Measurements from ENCODE around the gene L3HYPDH. TPM values are rescaled to one million over a fixed set of nuclear protein-coding genes. Genes with fewer than 3 reads are reported as not detected.

Gene L3HYPDH
- total RNA-seq, 2 donors from 2014 or later, result 8.6 to 10.9 TPM

- Mint-ChIP-seq H3K27me3 (ENCODE audit: low read depth) (no peaks in the 10 kb centered on the region), H3K4me1 (ENCODE audit: low read depth) (peaks cover 20% of the 10 kb centered on the region), H3K36me3 (ENCODE audit: insufficient read depth in 2 of 2) (peaks cover 17 to 26% of the 10 kb centered on the region in 2 donors), H3K4me3 (no peak overlapping the region), H3K27ac (no peak overlapping the region), H3K9me3 (no peaks in the 10 kb centered on the region)
- DNase-seq (no peak), ATAC-seq (replicated peaks in 1 of 2) (no peak)
Measured at GRCh38 chr14:59492384-59492783, 8.2 kb upstream of the L3HYPDH start.

- Mint-ChIP-seq H3K27me3 (ENCODE audit: low read depth) (no peaks in the 10 kb centered on the region), H3K27ac (no peak overlapping the region), H3K4me3 (no peak overlapping the region), H3K4me1 (ENCODE audit: low read depth) (peaks cover 32% of the 10 kb centered on the region), H3K9me3 (no peaks in the 10 kb centered on the region), H3K36me3 (ENCODE audit: insufficient read depth in 2 of 2) (peaks cover 17 to 26% of the 10 kb centered on the region in 2 donors)
- DNase-seq, result no peak
- no peak for ATAC-seq (replicated peaks in 1 of 2)
Measured at GRCh38 chr14:59490756-59491155, 6.5 kb upstream of the L3HYPDH start.

GRCh38 chr14:59484639-59485175 is 499 bp upstream of the L3HYPDH start:
- DNase-seq, result no peak
- H3K36me3 Mint-ChIP-seq (ENCODE audit: insufficient read depth in 2 of 2), result peaks cover 7 to 9% of the 10 kb centered on the region in 2 donors
- peaks cover 63% of the 10 kb centered on the region for H3K4me1 Mint-ChIP-seq (ENCODE audit: low read depth)
- H3K27ac Mint-ChIP-seq, result peak overlapping the region; percentile 92
- peak; percentile 66 to 69 for ATAC-seq (replicated peaks in 1 of 2)
- no peaks in the 10 kb centered on the region for H3K9me3 Mint-ChIP-seq
- H3K4me3 Mint-ChIP-seq, result peak overlapping the region; percentile 90 to 97
- H3K27me3 Mint-ChIP-seq (ENCODE audit: low read depth), result no peaks in the 10 kb centered on the region

- peak overlapping the region; percentile 70 for H3K27ac Mint-ChIP-seq
- peak overlapping the region; percentile 90 to 97 for H3K4me3 Mint-ChIP-seq
- peaks cover 0 to 3% of the 10 kb centered on the region in 2 donors for H3K36me3 Mint-ChIP-seq (ENCODE audit: insufficient read depth in 2 of 2)
- no peaks in the 10 kb centered on the region for H3K9me3 Mint-ChIP-seq
- DNase-seq (no peak), ATAC-seq (replicated peaks in 1 of 2) (no peak)
- peaks cover 56% of the 10 kb centered on the region for H3K4me1 Mint-ChIP-seq (ENCODE audit: low read depth)
- no peaks in the 10 kb centered on the region for H3K27me3 Mint-ChIP-seq (ENCODE audit: low read depth)
Measured at GRCh38 chr14:59483363-59483762, 845 bp downstream of the L3HYPDH start.

- H3K9me3 Mint-ChIP-seq, result no peaks in the 10 kb centered on the region
- no peaks in the 10 kb centered on the region for H3K27me3 Mint-ChIP-seq (ENCODE audit: low read depth)
- peak overlapping the region; percentile 90 to 97 for H3K4me3 Mint-ChIP-seq
- DNase-seq (no peak), ATAC-seq (replicated peaks in 1 of 2) (no peak)
- peak overlapping the region; percentile 70 for H3K27ac Mint-ChIP-seq
- H3K36me3 Mint-ChIP-seq (ENCODE audit: insufficient read depth in 2 of 2), result peaks cover 0 to 3% of the 10 kb centered on the region in 2 donors
- H3K4me1 Mint-ChIP-seq (ENCODE audit: low read depth), result peaks cover 56% of the 10 kb centered on the region
Measured at GRCh38 chr14:59482541-59483331, 1.5 kb downstream of the L3HYPDH start.

- Mint-ChIP-seq H3K4me3 (peak overlapping the region; percentile 29 to 97), H3K27ac (peak overlapping the region; percentile 34), H3K27me3 (ENCODE audit: low read depth) (no peaks in the 10 kb centered on the region), H3K36me3 (ENCODE audit: insufficient read depth in 2 of 2) (peaks cover 0 to 3% of the 10 kb centered on the region in 2 donors), H3K9me3 (no peaks in the 10 kb centered on the region), H3K4me1 (ENCODE audit: low read depth) (peaks cover 61% of the 10 kb centered on the region)
- ATAC-seq (replicated peaks in 1 of 2) (no peak), DNase-seq (no peak)
Measured at GRCh38 chr14:59481871-59482540, 2.2 kb downstream of the L3HYPDH start.

GRCh38 chr14:59481407-59481806 is 2.8 kb downstream of the L3HYPDH start:
- H3K4me3 Mint-ChIP-seq, result peak overlapping the region in 1 of 2 donors; percentile 54
- peak overlapping the region; percentile 71 for H3K27ac Mint-ChIP-seq
- no peaks in the 10 kb centered on the region for H3K9me3 Mint-ChIP-seq
- H3K27me3 Mint-ChIP-seq (ENCODE audit: low read depth), result no peaks in the 10 kb centered on the region
- H3K36me3 Mint-ChIP-seq (ENCODE audit: insufficient read depth in 2 of 2), result peaks cover 0 to 3% of the 10 kb centered on the region in 2 donors
- no peak for ATAC-seq (replicated peaks in 1 of 2)
- H3K4me1 Mint-ChIP-seq (ENCODE audit: low read depth), result peaks cover 58% of the 10 kb centered on the region
- no peak for DNase-seq

- Mint-ChIP-seq H3K4me3 (peak overlapping the region; percentile 14 to 33), H3K4me1 (ENCODE audit: low read depth) (peaks cover 45% of the 10 kb centered on the region), H3K9me3 (no peaks in the 10 kb centered on the region), H3K36me3 (ENCODE audit: insufficient read depth in 2 of 2) (peaks cover 0 to 3% of the 10 kb centered on the region in 2 donors), H3K27ac (peak overlapping the region; percentile 72), H3K27me3 (ENCODE audit: low read depth) (no peaks in the 10 kb centered on the region)
- ATAC-seq (replicated peaks in 1 of 2) (no peak), DNase-seq (no peak)
Measured at GRCh38 chr14:59480166-59480565, 4.0 kb downstream of the L3HYPDH start.

GRCh38 chr14:59478540-59478939 is 5.7 kb downstream of the L3HYPDH start:
- no peaks in the 10 kb centered on the region for H3K36me3 Mint-ChIP-seq (ENCODE audit: insufficient read depth in 2 of 2)
- H3K4me3 Mint-ChIP-seq, result no peak overlapping the region
- no peak for DNase-seq
- ATAC-seq (replicated peaks in 1 of 2), result no peak
- H3K27me3 Mint-ChIP-seq (ENCODE audit: low read depth), result no peaks in the 10 kb centered on the region
- no peaks in the 10 kb centered on the region for H3K9me3 Mint-ChIP-seq
- H3K4me1 Mint-ChIP-seq (ENCODE audit: low read depth), result peaks cover 42% of the 10 kb centered on the region
- no peak overlapping the region for H3K27ac Mint-ChIP-seq

- peaks cover 16% of the 10 kb centered on the region for H3K4me1 Mint-ChIP-seq (ENCODE audit: low read depth)
- ATAC-seq (replicated peaks in 1 of 2), result no peak
- H3K9me3 Mint-ChIP-seq, result no peaks in the 10 kb centered on the region
- DNase-seq, result no peak
- no peak overlapping the region for H3K27ac Mint-ChIP-seq
- H3K27me3 Mint-ChIP-seq (ENCODE audit: low read depth), result no peaks in the 10 kb centered on the region
- no peaks in the 10 kb centered on the region for H3K36me3 Mint-ChIP-seq (ENCODE audit: insufficient read depth in 2 of 2)
- H3K4me3 Mint-ChIP-seq, result no peak overlapping the region
Measured at GRCh38 chr14:59475709-59476108, 8.5 kb downstream of the L3HYPDH start.

GRCh38 chr14:59474172-59474571 is 10.0 kb downstream of the L3HYPDH start:
- Mint-ChIP-seq H3K27ac (no peak overlapping the region), H3K4me3 (no peak overlapping the region), H3K9me3 (no peaks in the 10 kb centered on the region), H3K36me3 (ENCODE audit: insufficient read depth in 2 of 2) (no peaks in the 10 kb centered on the region), H3K4me1 (ENCODE audit: low read depth) (peaks cover 7% of the 10 kb centered on the region), H3K27me3 (ENCODE audit: low read depth) (no peaks in the 10 kb centered on the region)
- DNase-seq, result no peak
- no peak for ATAC-seq (replicated peaks in 1 of 2)

GRCh38 chr14:59465316-59466135 is 18.7 kb downstream of the L3HYPDH start, which contains the start of gene GPR135:
Gene GPR135 (minus strand): TSS chr14:59465380. CDS start chr14:59465226, 154 bp downstream.
- peaks cover 18% of the 10 kb centered on the region for H3K4me1 Mint-ChIP-seq (ENCODE audit: low read depth)
- no peaks in the 10 kb centered on the region for H3K9me3 Mint-ChIP-seq
- DNase-seq (no peak), ATAC-seq (replicated peaks in 1 of 2) (peak in 1 of 2 donors; percentile 38)
- H3K27me3 Mint-ChIP-seq (ENCODE audit: low read depth), result peaks cover 11% of the 10 kb centered on the region
- peak within 1 kb of the TSS; percentile 90 to 93 for H3K4me3 Mint-ChIP-seq
- peaks cover 0 to 2% of the 10 kb centered on the region in 2 donors for H3K36me3 Mint-ChIP-seq (ENCODE audit: insufficient read depth in 2 of 2)
- no peak within 1 kb of the TSS for H3K27ac Mint-ChIP-seq
